AG04450 (cell line): Measurements from ENCODE around the gene PHLDA3. TPM values are rescaled to one million over a fixed set of nuclear protein-coding genes. Genes with fewer than 3 reads are reported as not detected.

Source experiments
- CTCF ChIA-PET: fragments of 300-600, 350-600 bp; formaldehyde crosslinking; extraction: SDS; loops from one replicate; lab custom pipeline; 2022; ENCODE audit warnings: antibody characterized with exemption, inconsistent platforms; lab: Charles Lee
- POLR2A ChIA-PET: fragments of 350-600 bp; formaldehyde crosslinking; extraction: SDS; loops from one replicate; lab custom pipeline; 2021; ENCODE audit warnings: antibody characterized with exemption, inconsistent platforms; lab: Yijun Ruan, JAX
- DNase-seq: peaks from one replicate; pipeline ENCODE4 v3.0.0-alpha.2; 2011; ENCODE audit warnings: low read depth, low spot score
- H3K27ac ChIP-seq: one replicate; pipeline ENCODE4 v1.5.1; 2012; ENCODE audit warnings: low read depth, low read length, control low read depth
- H3K27me3 ChIP-seq: one replicate; pipeline ENCODE4 v1.6.0; 2012; ENCODE audit warnings: low read length; ENCODE audit not compliant: control insufficient read depth, insufficient read depth
- H3K4me3 ChIP-seq: 2 replicates; pipeline ENCODE4 v1.5.1; 2011; ENCODE audit warnings: mild to moderate bottlenecking, low read depth, low read length, control low read depth
- H3K9me3 ChIP-seq: 2 replicates; pipeline ENCODE4 v1.5.1; 2012; ENCODE audit warnings: low read length; ENCODE audit not compliant: control insufficient read depth, insufficient read depth
- polyA plus RNA-seq: library from polyadenylated mRNA; depleted of rRNA; stranded (reverse); fragments of >200 nt; gene quantifications from 2 replicates; pipeline ENCODE4 v1.2.3, GENCODE V29; 2011
- TF ChIP-seq, protein P1 (sequence below): IDR thresholded peaks from 2 replicates; pipeline ENCODE4 v1.5.1; 2011; ENCODE audit warnings: low read depth, low read length, control low read depth, inconsistent platforms

PHLDA3 gene
- polyA plus RNA-seq, 1 experiment = 58.9 TPM

- POLR2A ChIA-PET = interaction anchor here (0.8 to 4.6 kb wide), 5 partner anchors 11 to 35 kb away, joined by 3 to 36 read pairs (median 14); partner anchors contain the start of gene PHLDA3
- no peak overlapping the region for H3K4me3 ChIP-seq
- CTCF ChIA-PET = interaction anchor here (1.0 to 13.3 kb wide), 11 partner anchors 8 to 75 kb away, joined by 4 to 307 read pairs (median 6); no protein-coding TSS in a partner anchor
- H3K9me3 ChIP-seq = no peaks in the 10 kb centered on the region
- DNase-seq = no peak
- H3K27ac ChIP-seq = peak overlapping the region; percentile 11
- no peaks in the 10 kb centered on the region for H3K27me3 ChIP-seq
- TF ChIP-seq, protein P1, sequence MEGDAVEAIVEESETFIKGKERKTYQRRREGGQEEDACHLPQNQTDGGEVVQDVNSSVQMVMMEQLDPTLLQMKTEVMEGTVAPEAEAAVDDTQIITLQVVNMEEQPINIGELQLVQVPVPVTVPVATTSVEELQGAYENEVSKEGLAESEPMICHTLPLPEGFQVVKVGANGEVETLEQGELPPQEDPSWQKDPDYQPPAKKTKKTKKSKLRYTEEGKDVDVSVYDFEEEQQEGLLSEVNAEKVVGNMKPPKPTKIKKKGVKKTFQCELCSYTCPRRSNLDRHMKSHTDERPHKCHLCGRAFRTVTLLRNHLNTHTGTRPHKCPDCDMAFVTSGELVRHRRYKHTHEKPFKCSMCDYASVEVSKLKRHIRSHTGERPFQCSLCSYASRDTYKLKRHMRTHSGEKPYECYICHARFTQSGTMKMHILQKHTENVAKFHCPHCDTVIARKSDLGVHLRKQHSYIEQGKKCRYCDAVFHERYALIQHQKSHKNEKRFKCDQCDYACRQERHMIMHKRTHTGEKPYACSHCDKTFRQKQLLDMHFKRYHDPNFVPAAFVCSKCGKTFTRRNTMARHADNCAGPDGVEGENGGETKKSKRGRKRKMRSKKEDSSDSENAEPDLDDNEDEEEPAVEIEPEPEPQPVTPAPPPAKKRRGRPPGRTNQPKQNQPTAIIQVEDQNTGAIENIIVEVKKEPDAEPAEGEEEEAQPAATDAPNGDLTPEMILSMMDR = no peak
Observed at GRCh38 chr1:201482755-201483154, 13.8 kb upstream of the PHLDA3 start.

DNA sequence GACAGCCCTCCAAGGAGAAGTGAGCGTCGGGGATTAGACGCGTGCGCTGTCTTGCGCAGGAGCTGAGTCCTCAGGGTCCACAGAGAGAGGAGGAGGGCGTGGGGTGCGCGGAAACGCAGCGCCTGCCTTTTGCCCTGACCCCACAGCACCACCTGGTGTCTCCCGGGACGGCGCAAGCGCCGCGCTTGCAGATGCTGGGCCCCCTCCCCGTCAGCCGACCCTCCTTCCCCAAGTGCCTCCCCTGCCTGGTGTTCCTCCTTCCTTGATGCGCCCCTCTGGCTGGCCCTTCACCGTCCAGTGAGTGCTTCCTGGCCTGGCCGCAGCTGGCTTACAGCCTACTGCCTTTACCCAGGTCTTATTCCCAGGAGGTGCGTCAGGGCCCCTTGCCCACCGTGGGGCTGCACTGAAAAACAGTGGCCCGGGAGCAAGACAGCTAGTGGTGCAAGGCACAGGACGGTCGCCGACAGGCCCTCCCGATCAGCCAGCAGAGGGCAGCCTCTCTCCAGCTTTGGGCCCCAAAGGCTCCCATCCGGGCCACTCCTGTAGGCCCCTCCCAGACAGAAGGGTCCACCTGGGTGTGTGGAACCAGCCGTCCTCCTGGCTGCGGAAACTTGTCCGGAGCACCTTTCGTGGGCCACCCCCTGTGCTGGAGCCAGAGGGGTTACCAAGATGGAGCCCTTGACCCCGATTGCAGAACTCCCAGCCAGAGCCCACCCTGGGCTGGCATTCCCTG lies 12.9 kb upstream of the PHLDA3 start:
- no peak for DNase-seq
- Histone ChIP-seq H3K9me3 (no peaks in the 10 kb centered on the region), H3K4me3 (no peak overlapping the region), H3K27ac (no peak overlapping the region), H3K27me3 (no peaks in the 10 kb centered on the region)
- TF ChIP-seq, protein P1 = peak; percentile 82
- POLR2A ChIA-PET = interaction anchor here (0.7 to 4.6 kb wide), 9 partner anchors 12 to 34 kb away, joined by 3 to 36 read pairs (median 5); partner anchors contain the start of genes CSRP1 and PHLDA3
- CTCF ChIA-PET = interaction anchor here (0.5 to 13.3 kb wide), 22 partner anchors 9 to 1589 kb away, joined by 3 to 307 read pairs (median 6); no protein-coding TSS in a partner anchor

- no peak overlapping the region for H3K4me3 ChIP-seq
- H3K27ac ChIP-seq = peak overlapping the region; percentile 21
- ChIA-PET POLR2A (interaction anchor here (0.6 to 4.6 kb wide), 7 partner anchors 9 to 32 kb away, joined by 3 to 36 read pairs (median 9); partner anchors contain the start of genes CSRP1 and PHLDA3), CTCF (interaction anchor here (0.5 to 13.3 kb wide), 12 partner anchors 10 to 1590 kb away, joined by 3 to 307 read pairs (median 6); no protein-coding TSS in a partner anchor)
- H3K27me3 ChIP-seq = no peaks in the 10 kb centered on the region
- H3K9me3 ChIP-seq = no peaks in the 10 kb centered on the region
- no peak for DNase-seq
- TF ChIP-seq, protein P1 = no peak
Observed at GRCh38 chr1:201481004-201481380, 12.0 kb upstream of the PHLDA3 start.

DNA sequence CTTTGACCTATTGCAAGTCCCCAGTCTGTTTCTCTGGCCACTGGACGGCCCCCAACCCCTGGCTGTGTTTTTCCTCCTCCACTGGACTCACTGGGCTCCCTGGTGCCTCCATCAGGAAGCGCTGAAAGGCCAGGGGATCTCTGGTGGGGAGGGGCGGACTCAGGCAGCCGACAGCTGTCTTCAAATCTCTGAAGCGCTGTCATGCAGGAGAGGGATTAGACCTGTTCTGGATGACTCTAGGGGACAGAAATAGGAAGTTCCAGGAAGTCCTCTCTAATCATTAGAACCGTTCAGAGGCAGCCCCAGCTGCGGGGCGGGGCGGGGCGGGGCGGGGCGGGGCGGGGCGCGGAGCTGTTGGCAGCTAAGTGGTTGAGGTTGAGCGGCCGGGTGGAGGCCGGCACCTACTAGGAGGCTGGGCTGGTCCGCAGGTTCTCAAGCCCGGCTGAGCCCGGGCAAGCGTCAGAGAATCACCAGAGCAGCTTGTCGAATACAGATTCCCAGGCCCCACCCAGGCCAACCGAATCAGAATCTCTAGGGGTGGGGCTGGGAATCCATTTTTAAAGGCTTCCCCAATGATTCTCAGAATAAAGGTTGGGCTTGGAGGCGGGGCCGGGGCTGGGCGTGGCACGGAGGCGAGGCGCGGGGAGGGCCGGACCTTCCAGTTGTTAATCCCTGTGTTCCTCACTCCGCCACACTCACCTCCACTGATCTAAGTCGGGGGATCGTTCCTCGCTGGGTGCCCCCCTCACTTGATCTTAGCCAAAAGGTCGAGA lies 11.4 kb upstream of the PHLDA3 start:
- POLR2A ChIA-PET = interaction anchor here (0.5 to 4.6 kb wide), 7 partner anchors 9 to 62 kb away, joined by 3 to 36 read pairs (median 4); partner anchors contain the start of genes CSRP1 and PHLDA3

More for the DNA sequence above, 11.4 kb upstream of the PHLDA3 start:
- CTCF ChIA-PET = interaction anchor here (0.8 to 13.3 kb wide), 11 partner anchors 11 to 78 kb away, joined by 3 to 307 read pairs (median 6); no protein-coding TSS in a partner anchor
- Histone ChIP-seq H3K27ac (peak overlapping the region; percentile 48), H3K27me3 (no peaks in the 10 kb centered on the region), H3K9me3 (no peaks in the 10 kb centered on the region), H3K4me3 (0 out of 2 replicates have a peak overlapping the region, but pooled peaks have one; percentile 13)
- DNase-seq = no peak
- TF ChIP-seq, protein P1 = peak; percentile 6; the same call in 1 of the 2 replicates
